HepG2 (cell line): ENCODE results near the gene HAPLN2.
"Not testable (repeated sequence)": the region's sequence is repeated elsewhere in the genome, so short reads cannot be mapped to it uniquely, and the experiment has no call there.

Source experiments
- CEBPB ChIP-seq: IDR thresholded peaks from 2 replicates; pipeline ENCODE4 v1.6.1; 2011; ENCODE audit warnings: low read depth, low read length, improper control_type of control experiment, borderline replicate concordance
- EZH2 ChIP-seq: conservative IDR thresholded peaks from 2 replicates; pipeline ENCODE4 v1.6.1; 2012; ENCODE audit warnings: mild to moderate bottlenecking, low read depth, low read length, moderate library complexity

- TF ChIP-seq CEBPB, EZH2: not testable (repeated sequence)
These were observed 9.1 kb upstream of the HAPLN2 start for GRCh38 chr1:156610072-156610471.
